Parathyroid adenoma (tissue), 2 donors: Measurements from ENCODE around the gene PVALB.

ENCODE experiments used
- H2AFZ ChIP-seq: fragments of 300-600 bp; sonication (generic); one replicate; pipeline ENCODE4 v1.7.0; 2017; ENCODE audit warnings: antibody characterized with exemption, mild to moderate bottlenecking
- H3K27ac ChIP-seq: fragments of 300-600 bp; sonication (generic); one replicate; pipeline ENCODE4 v1.7.0; 2017
- H3K27me3 ChIP-seq: fragments of 300-600 bp; sonication (generic); one replicate; pipeline ENCODE4 v1.7.0; 2017; ENCODE audit warnings: low read length; ENCODE audit not compliant: control insufficient read depth, insufficient read depth
- H3K36me3 ChIP-seq: fragments of 300-600 bp; sonication (generic); one replicate; pipeline ENCODE4 v1.7.0; 2017; ENCODE audit warnings: low read length; ENCODE audit not compliant: control insufficient read depth, insufficient read depth
- H3K4me1 ChIP-seq: fragments of 300-600 bp; sonication (generic); one replicate; pipeline ENCODE4 v1.7.0; 2017; ENCODE audit warnings: control low read depth
- H3K4me2 ChIP-seq: fragments of 300-600 bp; sonication (generic); one replicate; pipeline ENCODE4 v1.7.0; 2017; ENCODE audit warnings: low read length
- H3K4me3 ChIP-seq: fragments of 300-600 bp; sonication (generic); one replicate; pipeline ENCODE4 v1.7.0; 2017; ENCODE audit warnings: low read depth, low read length
- H3K79me2 ChIP-seq: fragments of 300-600 bp; sonication (generic); one replicate; pipeline ENCODE4 v1.7.0; 2017; ENCODE audit warnings: control low read depth
- H3K9ac ChIP-seq: fragments of 300-600 bp; sonication (generic); one replicate; pipeline ENCODE4 v1.7.0; 2017; ENCODE audit warnings: mild to moderate bottlenecking
- H3K9me3 ChIP-seq: fragments of 300-600 bp; sonication (generic); one replicate; pipeline ENCODE4 v1.7.0; 2017; ENCODE audit warnings: low read length; ENCODE audit not compliant: control insufficient read depth
- TF ChIP-seq, protein P1 (sequence below): fragments of 300-600 bp; sonication (generic); IDR thresholded peaks from one replicate; pipeline ENCODE4 v1.7.0; 2017; ENCODE audit warnings: antibody characterized with exemption, mild to moderate bottlenecking
- donor health status: primary hyperparathyroidism.

Gene PVALB

GRCh38 chr22:36790648-36791047, 26.2 kb downstream of the PVALB start:
- no peak overlapping the region for H2AFZ ChIP-seq
- H3K27ac ChIP-seq = no peak overlapping the region
- H3K27me3 ChIP-seq = no peaks in the 10 kb centered on the region
- H3K9me3 ChIP-seq = no peaks in the 10 kb centered on the region
- H3K36me3 ChIP-seq = no peaks in the 10 kb centered on the region
- H3K4me3 ChIP-seq = no peak overlapping the region
- H3K4me2 ChIP-seq = no peak overlapping the region
- no peaks in the 10 kb centered on the region for H3K4me1 ChIP-seq
- TF ChIP-seq, protein P1, sequence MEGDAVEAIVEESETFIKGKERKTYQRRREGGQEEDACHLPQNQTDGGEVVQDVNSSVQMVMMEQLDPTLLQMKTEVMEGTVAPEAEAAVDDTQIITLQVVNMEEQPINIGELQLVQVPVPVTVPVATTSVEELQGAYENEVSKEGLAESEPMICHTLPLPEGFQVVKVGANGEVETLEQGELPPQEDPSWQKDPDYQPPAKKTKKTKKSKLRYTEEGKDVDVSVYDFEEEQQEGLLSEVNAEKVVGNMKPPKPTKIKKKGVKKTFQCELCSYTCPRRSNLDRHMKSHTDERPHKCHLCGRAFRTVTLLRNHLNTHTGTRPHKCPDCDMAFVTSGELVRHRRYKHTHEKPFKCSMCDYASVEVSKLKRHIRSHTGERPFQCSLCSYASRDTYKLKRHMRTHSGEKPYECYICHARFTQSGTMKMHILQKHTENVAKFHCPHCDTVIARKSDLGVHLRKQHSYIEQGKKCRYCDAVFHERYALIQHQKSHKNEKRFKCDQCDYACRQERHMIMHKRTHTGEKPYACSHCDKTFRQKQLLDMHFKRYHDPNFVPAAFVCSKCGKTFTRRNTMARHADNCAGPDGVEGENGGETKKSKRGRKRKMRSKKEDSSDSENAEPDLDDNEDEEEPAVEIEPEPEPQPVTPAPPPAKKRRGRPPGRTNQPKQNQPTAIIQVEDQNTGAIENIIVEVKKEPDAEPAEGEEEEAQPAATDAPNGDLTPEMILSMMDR = no peak
- no peaks in the 10 kb centered on the region for H3K79me2 ChIP-seq
- H3K9ac ChIP-seq = no peak overlapping the region

- no peak overlapping the region for H3K9ac ChIP-seq
- H3K4me3 ChIP-seq = no peak overlapping the region
- H3K36me3 ChIP-seq = no peaks in the 10 kb centered on the region
- no peak overlapping the region for H3K4me2 ChIP-seq
- H3K27me3 ChIP-seq = no peaks in the 10 kb centered on the region
- H2AFZ ChIP-seq = no peak overlapping the region
- TF ChIP-seq, protein P1 = no peak
- no peaks in the 10 kb centered on the region for H3K4me1 ChIP-seq
- no peaks in the 10 kb centered on the region for H3K79me2 ChIP-seq
- no peak overlapping the region for H3K27ac ChIP-seq
- H3K9me3 ChIP-seq = no peaks in the 10 kb centered on the region
Observed at GRCh38 chr22:36787204-36787988, 29.4 kb downstream of the PVALB start.

DNA sequence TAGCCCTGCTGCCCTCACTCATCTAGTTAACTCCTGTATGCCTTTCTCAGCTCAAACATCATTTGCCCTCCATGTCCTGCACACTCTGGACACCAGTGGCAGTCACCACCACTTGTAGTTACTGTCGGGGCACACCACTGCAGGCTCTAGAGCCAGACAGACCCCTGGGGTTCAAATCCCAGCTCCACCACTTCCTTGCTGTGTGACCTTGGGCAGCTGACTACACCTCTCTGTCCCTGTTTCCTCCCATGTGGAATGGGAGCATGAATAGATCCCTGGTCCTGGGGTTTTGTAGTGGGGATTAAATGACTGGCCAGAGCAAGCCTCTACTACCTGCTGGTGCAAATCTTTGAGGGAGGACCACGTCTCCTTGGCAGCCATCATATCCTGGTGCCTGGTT, 33.1 kb downstream of the PVALB start:
- no peaks in the 10 kb centered on the region for H3K27me3 ChIP-seq
- no peak overlapping the region for H3K9ac ChIP-seq
- H3K9me3 ChIP-seq = no peaks in the 10 kb centered on the region
- no peak overlapping the region for H3K27ac ChIP-seq
- no peak overlapping the region for H2AFZ ChIP-seq
- H3K4me1 ChIP-seq = no peaks in the 10 kb centered on the region
- H3K4me3 ChIP-seq = no peak overlapping the region
- no peaks in the 10 kb centered on the region for H3K79me2 ChIP-seq
- TF ChIP-seq, protein P1 = no peak
- H3K4me2 ChIP-seq = no peak overlapping the region
- H3K36me3 ChIP-seq = no peaks in the 10 kb centered on the region

GRCh38 chr22:36781656-36782627, 34.9 kb downstream of the PVALB start:
- no peaks in the 10 kb centered on the region for H3K4me1 ChIP-seq
- peak overlapping the region; percentile 38 for H2AFZ ChIP-seq
- no peak overlapping the region for H3K27ac ChIP-seq
- no peaks in the 10 kb centered on the region for H3K79me2 ChIP-seq
- no peak overlapping the region for H3K4me2 ChIP-seq
- no peaks in the 10 kb centered on the region for H3K9me3 ChIP-seq
- H3K27me3 ChIP-seq = no peaks in the 10 kb centered on the region
- no peaks in the 10 kb centered on the region for H3K36me3 ChIP-seq
- TF ChIP-seq, protein P1 = peak; percentile 77
- no peak overlapping the region for H3K9ac ChIP-seq
- H3K4me3 ChIP-seq = no peak overlapping the region
